Left ventricle myocardium inferior (tissue), 1 donor: ENCODE data around the gene RGS9. TPM values are rescaled to one million over a fixed set of nuclear protein-coding genes. Genes with fewer than 3 reads are reported as not detected.
A peak's percentile ranks its signal among the peaks of the same experiment; 100 is the strongest.

Experiments
- DNase-seq: peaks from one replicate; pipeline ENCODE4 v3.0.0-alpha.2; 2020
- H3K27ac ChIP-seq: fragments of 200-600 bp; replicated peaks from 2 replicates; pipeline ENCODE4 v1.8.0; 2021
- H3K27me3 ChIP-seq: fragments of 200-600 bp; 2 replicates; pipeline ENCODE4 v1.8.0; 2021; ENCODE audit warnings: low read depth
- H3K36me3 ChIP-seq: fragments of 200-600 bp; 2 replicates; pipeline ENCODE4 v1.8.0; 2021
- H3K4me1 ChIP-seq: fragments of 200-600 bp; 2 replicates; pipeline ENCODE4 v1.8.0; 2021
- H3K4me3 ChIP-seq: fragments of 200-600 bp; 2 replicates; pipeline ENCODE4 v1.8.0; 2021; ENCODE audit warnings: mild to moderate bottlenecking, moderate library complexity
- H3K9me3 ChIP-seq: fragments of 200-600 bp; replicated peaks from 2 replicates; pipeline ENCODE4 v1.8.0; 2021
- intact Hi-C: fragments of 100-400 bp; cut with micrococcal nuclease; formaldehyde crosslinking; loops from one replicate; pipeline ENCODE4 v1.11.0; 2022
- total RNA-seq: library from RNA; stranded (reverse); fragmentation: NEBNext Ultra II Directional; extraction: Animal tissue kit (Norgen Biotek cat#: 25700); gene quantifications from one replicate; pipeline ENCODE4 v1.2.1, GENCODE V29; 2021
- TF ChIP-seq, protein P1 (sequence below): fragments of 200-600 bp; IDR thresholded peaks from 2 replicates; pipeline ENCODE4 v1.8.0; 2021; ENCODE audit warnings: antibody characterized with exemption, mild to moderate bottlenecking, borderline replicate concordance
- donor health status: DM: no; HTN: yes; CAD: no; lungs with severe emphysema.

The RGS9 gene
- total RNA-seq, 1 donor from 2014 or later = 1.6 TPM

DNA sequence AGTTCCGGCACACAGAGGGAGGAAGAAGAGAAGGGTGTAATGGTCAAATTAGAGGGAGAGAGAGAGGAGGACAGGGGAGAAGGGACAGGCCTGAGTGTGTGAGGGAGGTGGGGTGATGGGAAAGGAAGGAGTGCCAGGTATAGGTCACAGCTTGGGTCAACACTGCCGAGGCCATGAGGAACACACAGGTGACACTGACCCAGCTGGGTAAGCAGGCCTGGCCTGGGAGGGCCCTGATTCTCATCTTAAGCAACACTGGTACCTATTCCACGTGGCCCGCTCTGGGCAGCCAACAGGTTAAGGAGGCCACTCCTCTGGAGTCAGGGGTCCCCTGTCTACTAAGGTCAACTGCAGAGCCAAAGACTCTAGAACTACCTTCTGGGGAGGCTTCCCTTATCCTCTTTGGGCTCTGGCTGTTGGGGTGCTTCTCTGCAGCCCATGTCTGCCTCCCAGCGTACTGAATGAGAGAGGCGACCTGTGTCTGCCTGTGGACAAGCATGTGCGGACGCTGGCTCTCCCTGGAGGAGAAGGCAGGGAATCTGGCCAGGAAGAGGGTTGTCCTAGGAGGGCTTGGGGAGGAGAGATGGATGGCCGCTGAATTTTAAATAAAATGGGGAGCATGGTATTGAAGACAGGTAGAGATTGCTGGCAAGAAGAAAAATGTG lies 57.6 kb downstream of the RGS9 start:
- Histone ChIP-seq H3K27ac (no peak overlapping the region), H3K4me1 (no peaks in the 10 kb centered on the region), H3K27me3 (no peaks in the 10 kb centered on the region), H3K36me3 (no peaks in the 10 kb centered on the region), H3K4me3 (no peak overlapping the region), H3K9me3 (no peaks in the 10 kb centered on the region)
- TF ChIP-seq, protein P1, sequence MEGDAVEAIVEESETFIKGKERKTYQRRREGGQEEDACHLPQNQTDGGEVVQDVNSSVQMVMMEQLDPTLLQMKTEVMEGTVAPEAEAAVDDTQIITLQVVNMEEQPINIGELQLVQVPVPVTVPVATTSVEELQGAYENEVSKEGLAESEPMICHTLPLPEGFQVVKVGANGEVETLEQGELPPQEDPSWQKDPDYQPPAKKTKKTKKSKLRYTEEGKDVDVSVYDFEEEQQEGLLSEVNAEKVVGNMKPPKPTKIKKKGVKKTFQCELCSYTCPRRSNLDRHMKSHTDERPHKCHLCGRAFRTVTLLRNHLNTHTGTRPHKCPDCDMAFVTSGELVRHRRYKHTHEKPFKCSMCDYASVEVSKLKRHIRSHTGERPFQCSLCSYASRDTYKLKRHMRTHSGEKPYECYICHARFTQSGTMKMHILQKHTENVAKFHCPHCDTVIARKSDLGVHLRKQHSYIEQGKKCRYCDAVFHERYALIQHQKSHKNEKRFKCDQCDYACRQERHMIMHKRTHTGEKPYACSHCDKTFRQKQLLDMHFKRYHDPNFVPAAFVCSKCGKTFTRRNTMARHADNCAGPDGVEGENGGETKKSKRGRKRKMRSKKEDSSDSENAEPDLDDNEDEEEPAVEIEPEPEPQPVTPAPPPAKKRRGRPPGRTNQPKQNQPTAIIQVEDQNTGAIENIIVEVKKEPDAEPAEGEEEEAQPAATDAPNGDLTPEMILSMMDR = no peak
- intact Hi-C loops = no loop called here
- no peak for DNase-seq

DNA sequence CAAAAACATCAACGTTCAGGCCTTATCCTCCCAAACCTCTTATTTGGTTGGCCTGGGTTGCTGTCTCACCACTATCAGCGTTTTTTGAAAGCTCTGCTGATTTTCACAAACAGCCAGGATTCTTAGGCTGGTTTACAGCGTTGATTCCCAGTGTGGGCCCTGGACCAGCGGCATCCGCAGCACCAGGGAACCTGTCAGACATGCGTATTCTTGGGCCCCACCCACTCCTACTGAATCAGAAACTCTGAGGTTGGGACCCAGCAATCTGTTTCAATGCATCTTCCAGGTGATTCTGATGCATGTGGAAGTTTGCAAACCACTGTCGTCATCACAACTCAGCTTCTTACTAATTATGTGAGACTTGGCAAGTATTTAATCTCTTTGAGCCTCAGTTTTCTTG lies 58.5 kb downstream of the RGS9 start:
- no peak overlapping the region for H3K27ac ChIP-seq
- no peak for DNase-seq
- H3K4me3 ChIP-seq = no peak overlapping the region
- H3K9me3 ChIP-seq = no peaks in the 10 kb centered on the region
- no peaks in the 10 kb centered on the region for H3K36me3 ChIP-seq
- TF ChIP-seq, protein P1 = no peak
- intact Hi-C loops = no loop called here
- H3K4me1 ChIP-seq = no peaks in the 10 kb centered on the region
- H3K27me3 ChIP-seq = no peaks in the 10 kb centered on the region

DNA sequence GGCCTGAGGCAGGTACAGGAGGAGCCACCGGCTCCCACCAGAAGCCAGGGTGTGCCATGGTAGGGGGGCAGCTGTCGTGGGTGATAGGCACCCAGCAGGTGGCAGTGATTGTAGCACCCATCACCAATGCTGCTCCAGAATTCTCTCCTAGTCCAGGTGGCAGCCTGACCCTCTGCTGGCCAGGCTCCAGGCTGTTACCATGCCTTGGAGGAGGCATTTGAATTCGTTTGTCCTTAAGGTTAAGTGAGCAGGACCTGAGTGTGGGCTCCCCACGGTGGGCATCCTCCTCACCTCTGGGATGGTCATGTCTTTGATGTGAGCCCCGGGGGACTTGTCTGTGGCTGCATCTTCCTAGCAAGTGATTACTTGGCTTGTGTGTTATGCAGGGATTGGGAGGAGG lies 59.4 kb downstream of the RGS9 start:
- DNase-seq = no peak
- Histone ChIP-seq H3K27me3 (no peaks in the 10 kb centered on the region), H3K9me3 (no peaks in the 10 kb centered on the region), H3K4me3 (no peak overlapping the region), H3K27ac (no peak overlapping the region), H3K4me1 (no peaks in the 10 kb centered on the region), H3K36me3 (no peaks in the 10 kb centered on the region)
- intact Hi-C loops = no loop called here
- TF ChIP-seq, protein P1 = no peak

DNA sequence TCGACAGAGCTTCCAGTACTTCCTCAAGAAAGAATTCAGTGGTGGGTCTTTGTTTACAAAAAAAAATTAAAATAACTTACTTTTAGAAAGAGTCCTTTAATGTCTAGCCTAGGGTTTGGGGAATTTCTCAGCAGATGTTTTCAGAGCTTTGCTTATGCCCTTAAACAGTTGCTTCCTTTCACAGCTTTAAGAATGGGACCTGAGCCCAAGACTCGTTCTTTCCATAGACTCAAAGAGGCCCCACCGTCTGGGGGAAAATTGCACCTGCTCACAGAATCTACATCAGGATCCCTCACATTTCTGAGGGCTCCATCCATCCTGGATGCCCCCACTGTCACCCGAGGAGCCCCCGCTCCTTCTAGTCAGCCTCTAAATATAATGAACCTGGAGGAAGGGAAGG lies 60.0 kb downstream of the RGS9 start:
- H3K4me1 ChIP-seq = no peaks in the 10 kb centered on the region
- no peak overlapping the region for H3K4me3 ChIP-seq
- DNase-seq = no peak
- H3K27me3 ChIP-seq = no peaks in the 10 kb centered on the region
- intact Hi-C loops = no loop called here
- no peaks in the 10 kb centered on the region for H3K9me3 ChIP-seq
- no peaks in the 10 kb centered on the region for H3K36me3 ChIP-seq
- TF ChIP-seq, protein P1 = no peak
- H3K27ac ChIP-seq = no peak overlapping the region

DNA sequence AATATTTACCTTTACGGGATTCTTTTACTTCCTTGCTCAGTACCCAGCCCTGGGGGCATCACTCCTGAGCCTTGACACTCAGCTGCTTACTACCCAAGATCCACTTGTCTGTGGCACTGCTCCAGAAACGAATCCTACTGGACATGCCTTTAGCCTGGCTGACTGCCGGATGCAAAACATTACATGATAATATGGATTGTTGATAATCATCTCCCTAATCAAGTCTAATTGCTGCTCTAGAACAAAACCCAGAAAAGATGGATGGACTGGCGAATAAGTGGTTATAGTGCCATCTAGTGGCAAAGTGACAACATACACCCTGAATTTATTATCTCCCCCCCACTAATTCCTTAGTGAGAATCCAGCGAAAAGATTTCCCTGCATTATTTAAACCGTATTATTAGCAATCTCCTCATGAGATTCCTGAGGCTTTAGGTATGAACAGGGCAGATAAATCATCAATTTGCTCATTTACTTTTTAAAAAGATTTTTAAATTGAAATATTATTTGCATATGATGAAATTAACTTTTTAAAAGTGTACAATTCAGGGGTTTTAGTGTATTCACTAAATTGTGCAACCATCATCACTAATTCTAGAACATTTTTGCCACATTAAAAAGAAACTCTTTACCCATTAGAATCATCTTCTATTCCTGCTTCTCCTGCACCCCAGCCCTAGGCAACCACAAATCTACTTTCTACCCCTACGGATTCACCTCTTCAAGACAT lies 61.6 kb downstream of the RGS9 start:
- intact Hi-C loops = no loop called here
- no peak for DNase-seq
- no peaks in the 10 kb centered on the region for H3K9me3 ChIP-seq
- H3K27ac ChIP-seq = no peak overlapping the region
- no peaks in the 10 kb centered on the region for H3K36me3 ChIP-seq
- H3K4me3 ChIP-seq = no peak overlapping the region
- TF ChIP-seq, protein P1 = peak; percentile 86
- H3K4me1 ChIP-seq = no peaks in the 10 kb centered on the region
- peaks cover 3% of the 10 kb centered on the region for H3K27me3 ChIP-seq
